Lower lobe of right lung (tissue), 2 donors: ENCODE data around the gene STAB1. TPM values are rescaled to one million over a fixed set of nuclear protein-coding genes. Genes with fewer than 3 reads are reported as not detected.

Experiments
- ATAC-seq, 2 donors: fragments of 200-7000 bp; cut with Tn5 transposase; one replicate each; pipeline ENCODE4 v1.9.1; 2020 to 2022; ENCODE audit warnings: mild to moderate bottlenecking in 2 of 2, moderate library complexity in 2 of 2
- DNase-seq: peaks from one replicate; pipeline ENCODE4 v3.0.0-alpha.2; 2020
- H3K27ac ChIP-seq: fragments of 200-600 bp; one replicate; pipeline ENCODE4 v1.8.0; 2022
- H3K27me3 ChIP-seq: fragments of 200-600 bp; one replicate; pipeline ENCODE4 v1.8.0; 2022; ENCODE audit warnings: low read depth
- H3K36me3 ChIP-seq: fragments of 200-600 bp; one replicate; pipeline ENCODE4 v1.8.0; 2022; ENCODE audit warnings: mild to moderate bottlenecking
- H3K4me1 ChIP-seq: fragments of 200-600 bp; one replicate; pipeline ENCODE4 v1.8.0; 2022
- H3K4me3 ChIP-seq: fragments of 200-600 bp; one replicate; pipeline ENCODE4 v1.8.0; 2022; ENCODE audit warnings: mild to moderate bottlenecking
- H3K9me3 ChIP-seq: fragments of 200-600 bp; one replicate; pipeline ENCODE4 v1.8.0; 2022
- intact Hi-C: fragments of 100-400 bp; cut with DNase I; formaldehyde crosslinking; loops from one replicate; pipeline ENCODE4 v1.11.0; 2022
- total RNA-seq: library from RNA; stranded (reverse); fragmentation: NEBNext Ultra II Directional; extraction: Animal tissue kit (Norgen Biotek cat#: 25700); gene quantifications from one replicate; pipeline ENCODE4 v1.2.1, GENCODE V29; 2021
- TF ChIP-seq, protein P1 (sequence below): fragments of 200-600 bp; IDR thresholded peaks from one replicate; pipeline ENCODE4 v1.8.0; 2022; ENCODE audit warnings: antibody characterized with exemption, mild to moderate bottlenecking
- donor health status: DM: no; HTN: yes; CAD: no; lungs with severe emphysema.

STAB1 gene
- total RNA-seq, 1 donor from 2014 or later: 133 TPM

DNA sequence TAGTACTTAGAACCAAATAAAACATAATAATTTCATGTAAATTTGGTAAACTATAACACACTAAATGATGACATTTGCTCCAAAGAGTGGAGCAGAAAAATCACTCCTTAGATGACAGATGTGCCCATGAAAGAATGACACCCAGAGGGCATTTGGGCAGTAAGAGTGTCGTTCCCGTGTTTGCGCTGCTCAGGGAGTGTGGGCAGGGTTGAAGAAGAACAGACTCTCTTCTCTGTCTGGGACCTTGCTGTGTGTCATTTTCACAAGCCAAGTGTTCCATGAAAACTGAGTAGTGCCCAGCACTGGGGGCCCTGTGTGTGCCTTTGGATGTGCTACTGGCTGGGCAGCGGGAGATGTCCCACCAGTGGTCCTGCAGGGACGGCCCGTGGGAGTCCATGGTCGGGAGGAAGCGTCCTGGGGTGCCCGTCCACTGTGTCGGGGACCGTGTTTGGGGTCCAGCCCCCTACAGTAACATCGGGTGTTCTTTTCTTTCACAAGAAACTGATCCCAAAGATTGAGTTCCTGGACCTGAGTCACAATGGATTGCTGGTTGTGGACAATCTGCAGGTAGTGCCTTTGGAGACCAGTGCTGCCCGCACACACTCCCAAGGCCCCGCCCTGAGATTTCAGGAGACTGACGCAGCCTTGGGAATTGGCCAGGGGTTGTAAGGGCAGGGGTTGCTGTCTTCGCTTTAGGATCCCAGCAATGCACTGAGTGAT lies 17.9 kb upstream of the STAB1 start:
- Histone ChIP-seq H3K27ac (no peak overlapping the region), H3K27me3 (no peaks in the 10 kb centered on the region), H3K36me3 (peaks cover 99% of the 10 kb centered on the region), H3K9me3 (no peaks in the 10 kb centered on the region), H3K4me3 (no peak overlapping the region), H3K4me1 (peaks cover 23% of the 10 kb centered on the region)
- DNase-seq (no peak), ATAC-seq (no peak)
- intact Hi-C loops: no loop called here
- TF ChIP-seq, protein P1, sequence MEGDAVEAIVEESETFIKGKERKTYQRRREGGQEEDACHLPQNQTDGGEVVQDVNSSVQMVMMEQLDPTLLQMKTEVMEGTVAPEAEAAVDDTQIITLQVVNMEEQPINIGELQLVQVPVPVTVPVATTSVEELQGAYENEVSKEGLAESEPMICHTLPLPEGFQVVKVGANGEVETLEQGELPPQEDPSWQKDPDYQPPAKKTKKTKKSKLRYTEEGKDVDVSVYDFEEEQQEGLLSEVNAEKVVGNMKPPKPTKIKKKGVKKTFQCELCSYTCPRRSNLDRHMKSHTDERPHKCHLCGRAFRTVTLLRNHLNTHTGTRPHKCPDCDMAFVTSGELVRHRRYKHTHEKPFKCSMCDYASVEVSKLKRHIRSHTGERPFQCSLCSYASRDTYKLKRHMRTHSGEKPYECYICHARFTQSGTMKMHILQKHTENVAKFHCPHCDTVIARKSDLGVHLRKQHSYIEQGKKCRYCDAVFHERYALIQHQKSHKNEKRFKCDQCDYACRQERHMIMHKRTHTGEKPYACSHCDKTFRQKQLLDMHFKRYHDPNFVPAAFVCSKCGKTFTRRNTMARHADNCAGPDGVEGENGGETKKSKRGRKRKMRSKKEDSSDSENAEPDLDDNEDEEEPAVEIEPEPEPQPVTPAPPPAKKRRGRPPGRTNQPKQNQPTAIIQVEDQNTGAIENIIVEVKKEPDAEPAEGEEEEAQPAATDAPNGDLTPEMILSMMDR: no peak

DNA sequence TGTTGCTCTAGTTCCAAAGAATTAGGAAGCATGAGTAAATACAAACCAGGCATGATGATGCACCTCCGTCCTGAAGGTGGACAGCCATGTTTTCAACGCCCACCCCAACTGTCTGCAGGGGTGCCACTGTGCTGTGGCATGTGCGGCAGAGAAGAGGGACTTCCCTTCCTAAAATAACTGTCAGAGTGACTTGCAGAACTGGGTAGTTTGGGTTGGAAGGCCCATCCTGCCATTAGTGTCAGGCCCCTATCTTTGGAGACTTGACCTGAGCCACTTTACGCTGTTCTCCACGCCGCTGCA lies 17.4 kb upstream of the STAB1 start:
- Histone ChIP-seq H3K27me3 (no peaks in the 10 kb centered on the region), H3K36me3 (peaks cover 99% of the 10 kb centered on the region), H3K9me3 (no peaks in the 10 kb centered on the region), H3K27ac (no peak overlapping the region), H3K4me1 (peaks cover 19% of the 10 kb centered on the region), H3K4me3 (no peak overlapping the region)
- TF ChIP-seq, protein P1: no peak
- intact Hi-C loops: no loop called here
- ATAC-seq (no peak), DNase-seq (no peak)

DNA sequence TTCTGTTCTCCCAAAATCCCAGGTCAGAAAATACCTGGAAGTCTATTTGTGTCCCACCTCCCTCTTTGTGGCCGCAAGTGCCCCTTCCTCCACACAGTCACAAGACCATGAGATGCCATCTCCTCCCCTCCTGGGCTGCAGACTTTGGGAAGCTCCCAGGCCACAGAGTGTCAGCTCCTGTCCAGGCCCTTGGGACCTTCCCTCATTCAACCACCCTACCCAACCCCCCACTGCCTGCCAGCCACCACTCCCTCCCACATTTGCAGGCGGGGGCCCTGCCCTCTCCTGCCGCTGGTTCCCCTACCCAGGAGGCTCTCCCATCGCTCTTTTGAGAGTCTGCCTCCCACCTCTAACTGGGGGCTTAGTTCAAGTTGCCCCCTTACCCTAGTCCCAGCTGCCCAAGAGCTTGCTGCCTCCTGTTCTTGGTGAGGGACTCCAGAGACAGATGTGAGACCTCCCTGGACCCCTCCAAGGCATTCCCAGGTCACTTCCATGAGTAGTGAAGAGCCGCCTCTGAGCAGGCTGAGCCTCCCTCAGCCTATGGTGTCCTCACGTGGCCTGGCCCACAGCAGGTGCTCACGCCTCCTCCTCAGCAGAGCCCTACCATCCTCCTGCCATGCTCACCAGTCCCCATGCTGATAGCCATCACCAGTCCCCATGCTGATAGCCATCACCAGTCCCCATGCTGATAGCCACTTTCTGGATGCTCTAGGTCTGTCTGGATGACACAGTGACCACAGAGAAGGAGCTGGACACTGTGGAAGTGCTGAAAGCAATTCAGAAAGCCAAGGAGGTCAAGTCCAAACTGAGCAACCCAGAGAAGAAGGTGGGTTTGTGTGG lies 15.9 kb upstream of the STAB1 start:
- no peak overlapping the region for H3K27ac ChIP-seq
- intact Hi-C loops: no loop called here

DNA sequence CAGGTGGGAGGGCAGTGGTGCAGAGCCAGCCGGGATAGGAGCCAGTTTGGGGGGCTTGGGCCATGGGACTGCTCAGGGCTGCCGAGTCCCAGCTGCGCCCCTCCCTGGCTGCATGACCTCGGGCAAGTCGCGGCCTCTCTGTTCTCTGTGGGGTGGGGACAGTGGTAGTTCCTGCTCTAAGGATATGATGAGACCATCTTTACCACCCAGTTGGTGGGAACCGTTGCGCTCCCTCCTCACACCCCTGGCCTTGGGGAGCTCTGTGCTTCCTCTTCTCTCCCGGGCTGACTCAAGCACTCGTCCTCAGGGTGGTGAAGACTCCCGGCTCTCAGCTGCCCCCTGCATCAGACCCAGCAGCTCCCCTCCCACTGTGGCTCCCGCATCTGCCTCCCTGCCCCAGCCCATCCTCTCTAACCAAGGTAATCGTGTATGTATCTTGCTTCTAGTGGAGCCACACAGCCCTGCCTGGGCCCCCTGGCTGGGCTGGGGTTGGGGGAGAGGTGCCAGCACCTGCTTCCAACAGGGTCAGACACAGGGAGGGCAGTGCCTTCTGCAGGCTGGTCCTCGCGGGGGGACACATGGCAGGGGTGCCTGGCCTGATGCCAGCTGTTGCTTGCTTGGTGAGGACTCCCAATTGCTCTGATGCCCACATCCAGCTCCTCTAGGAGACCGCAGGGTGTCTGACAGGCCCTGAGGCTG lies 15.1 kb upstream of the STAB1 start:
- Histone ChIP-seq H3K4me3 (no peak overlapping the region), H3K27me3 (no peaks in the 10 kb centered on the region), H3K27ac (no peak overlapping the region), H3K9me3 (no peaks in the 10 kb centered on the region), H3K4me1 (peaks cover 32% of the 10 kb centered on the region), H3K36me3 (peaks cover 83% of the 10 kb centered on the region)
- TF ChIP-seq, protein P1: no peak
- ATAC-seq (no peak), DNase-seq (no peak)
- intact Hi-C loops: no loop called here

More for the DNA sequence above, 15.9 kb upstream of the STAB1 start:
- H3K9me3 ChIP-seq: no peaks in the 10 kb centered on the region
- peaks cover 86% of the 10 kb centered on the region for H3K36me3 ChIP-seq
- TF ChIP-seq, protein P1: no peak
- H3K27me3 ChIP-seq: no peaks in the 10 kb centered on the region
- H3K4me1 ChIP-seq: peaks cover 25% of the 10 kb centered on the region
- DNase-seq (no peak), ATAC-seq (no peak)
- no peak overlapping the region for H3K4me3 ChIP-seq

DNA sequence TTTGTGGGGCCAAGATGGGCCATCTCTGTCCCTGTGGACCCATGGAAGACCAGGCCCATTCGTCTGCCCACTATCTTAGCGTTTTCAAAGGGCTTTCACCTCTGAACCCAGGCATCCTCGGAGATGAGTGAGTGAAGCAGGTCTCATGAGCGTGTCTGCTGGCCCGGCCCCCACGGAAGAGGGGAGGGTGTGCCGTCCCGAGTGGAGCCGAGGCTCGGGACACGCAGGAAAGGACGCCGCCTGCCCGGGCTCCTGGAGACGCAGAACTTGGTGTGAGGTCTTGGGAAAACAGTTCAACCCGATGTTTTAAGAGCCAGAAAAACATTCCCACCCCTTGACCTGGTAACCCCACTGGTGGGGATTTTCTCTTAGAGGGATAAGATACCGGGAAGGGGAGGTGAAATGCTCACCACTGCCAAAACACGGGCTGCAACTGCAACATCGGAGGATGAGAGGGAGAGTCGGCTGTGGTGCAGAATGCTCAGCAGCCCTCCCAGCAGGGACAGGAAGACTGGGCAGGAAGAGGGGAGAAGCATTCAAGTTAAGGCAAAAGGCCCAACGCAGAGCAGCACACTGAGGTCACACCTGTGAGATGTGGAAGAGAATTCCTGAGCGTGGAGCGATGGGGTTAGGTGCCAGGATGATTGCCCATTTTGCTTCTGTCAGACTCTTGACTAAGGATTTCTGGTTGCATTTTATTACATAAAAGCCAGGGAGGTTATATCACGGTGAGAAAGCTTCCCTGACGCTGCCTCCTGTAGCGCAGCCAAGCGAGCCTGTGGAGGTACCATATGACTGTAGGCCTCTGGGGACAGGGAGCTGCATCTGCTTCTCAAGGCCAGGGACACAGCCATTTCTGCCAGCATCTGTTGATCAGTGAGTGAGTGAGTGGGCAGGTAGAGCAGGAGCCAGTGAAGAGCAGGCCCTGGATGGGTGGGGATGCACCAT lies 14.1 kb upstream of the STAB1 start:
- intact Hi-C loops: no loop called here
- H3K27me3 ChIP-seq: no peaks in the 10 kb centered on the region
- H3K27ac ChIP-seq: no peak overlapping the region
- H3K36me3 ChIP-seq: peaks cover 83% of the 10 kb centered on the region
- H3K4me3 ChIP-seq: no peak overlapping the region
- H3K9me3 ChIP-seq: no peaks in the 10 kb centered on the region
- ATAC-seq (no peak), DNase-seq (no peak)
- TF ChIP-seq, protein P1: no peak
- H3K4me1 ChIP-seq: peaks cover 28% of the 10 kb centered on the region
